HepG2 (cell line): Measurements from ENCODE around the gene CLBA1. TPM values are rescaled to one million over a fixed set of nuclear protein-coding genes. Genes with fewer than 3 reads are reported as not detected.

Experiments used
- ATAC-seq: fragments of 200-7000 bp; cut with Tn5 transposase; 3 replicates; pipeline ENCODE4 v1.9.1; 2020; ENCODE audit warnings: mild to moderate bottlenecking, moderate library complexity
- BruUV-seq: library from RNA; stranded (reverse); fragments of 400-500 nt; replicated peaks from 2 replicates; lab custom pipeline; 2021; lab: Mats Ljungman, UMichigan
- CTCF ChIA-PET: fragments of 300-600 bp; formaldehyde crosslinking; extraction: SDS; loops from one replicate; lab custom pipeline; 2021; ENCODE audit warnings: low total read pairs, inconsistent platforms, low intra/inter-chr PET ratio; lab: Yijun Ruan, JAX
- POLR2A ChIA-PET: fragments of 350-600 bp; sonication (Branson Sonifier 250); formaldehyde crosslinking; loops from one replicate; lab custom pipeline; 2020; ENCODE audit warnings: antibody characterized with exemption, inconsistent platforms; lab: Yijun Ruan, JAX
- DNase-seq: peaks from one replicate; pipeline ENCODE4 v3.0.0-alpha.2; 2015; ENCODE audit warnings: low spot score
- FAIRE-seq: peaks from 3 replicates; lab custom pipeline; 2011; peaks lifted over from hg19 to GRCh38; lab: Jason Lieb, UNC
- H2AFZ ChIP-seq: one replicate; pipeline ENCODE4 v1.6.1; 2011; ENCODE audit warnings: low read length, inconsistent platforms
- H3K27ac ChIP-seq: fragments of 300-600 bp; 3 replicates; pipeline ENCODE4 v1.8.0; 2011; ENCODE audit warnings: mixed run types, mild to moderate bottlenecking, mixed read lengths, low read length, inconsistent platforms; ENCODE audit not compliant: insufficient read depth; ENCODE audit errors: extremely low read length
- H3K27me3 ChIP-seq, 2 experiments: fragments of 200-600 bp in 1 of 2; 2 replicates in 1 of 2; 3 replicates in 1 of 2; pipeline versions ENCODE4 v1.6.0 to v1.8.0; 2011; ENCODE audit warnings: low read length in 2 of 2, mild to moderate bottlenecking in 2 of 2, moderate library complexity in 2 of 2, inconsistent platforms in 1 of 2; ENCODE audit not compliant: insufficient read depth in 2 of 2, control insufficient read depth in 1 of 2
- H3K36me3 ChIP-seq, 2 experiments: fragments of 200-600 bp in 1 of 2; replicated peaks in 1 of 2; 2 replicates in 1 of 2; 3 replicates in 1 of 2; pipeline versions ENCODE4 v1.5.1 to v1.8.0; 2011; ENCODE audit warnings: low read length in 2 of 2, inconsistent platforms in 1 of 2; ENCODE audit not compliant: insufficient read depth in 2 of 2, control insufficient read depth in 1 of 2
- H3K4me1 ChIP-seq: 2 replicates; pipeline ENCODE4 v1.5.1; 2012; ENCODE audit warnings: low read length, inconsistent platforms; ENCODE audit not compliant: insufficient read depth
- H3K4me2 ChIP-seq: 2 replicates; pipeline ENCODE4 v1.6.0; 2011; ENCODE audit warnings: low read depth, low read length, inconsistent platforms
- H3K4me3 ChIP-seq, 3 experiments: fragments of 200-600 bp in 1 of 3; sonication (generic), shearing (Covaris generic) in 1 of 3; replicated peaks in 1 of 3; 2 replicates each; pipeline ENCODE4 v1.5.1; 2011 to 2016; ENCODE audit warnings: low read length in 3 of 3, inconsistent platforms in 2 of 3, low read depth in 2 of 3, mild to moderate bottlenecking in 2 of 3, control low read depth in 1 of 3, mixed read lengths in 1 of 3; ENCODE audit not compliant: insufficient read depth in 1 of 3
- H3K79me2 ChIP-seq: one replicate; pipeline ENCODE4 v1.6.1; 2011; ENCODE audit warnings: low read length, inconsistent platforms; ENCODE audit not compliant: insufficient read depth
- H3K9ac ChIP-seq: 2 replicates; pipeline ENCODE4 v1.6.0; 2011; ENCODE audit warnings: mild to moderate bottlenecking, low read depth, low read length, inconsistent platforms; ENCODE audit not compliant: insufficient read depth
- H3K9me3 ChIP-seq: 2 replicates; pipeline ENCODE4 v1.5.1; 2012; ENCODE audit warnings: mild to moderate bottlenecking, low read length
- H4K20me1 ChIP-seq: 2 replicates; pipeline ENCODE4 v1.6.0; 2011; ENCODE audit warnings: inconsistent platforms, mild to moderate bottlenecking, low read length, moderate library complexity; ENCODE audit not compliant: insufficient read depth
- CREB3 ChIP-seq: sonication (generic); formaldehyde crosslinking; IDR thresholded peaks from 2 replicates; pipeline ENCODE4 v1.5.0; 2020; ENCODE audit warnings: missing genetic modification reagents
- HNRNPL ChIP-seq: fragments of 200-400 bp; formaldehyde crosslinking; IDR thresholded peaks from 2 replicates; pipeline ENCODE4 v1.6.1; 2017; ENCODE audit warnings: mild to moderate bottlenecking, low read depth, low read length
- TRIM24 ChIP-seq: sonication (generic); formaldehyde crosslinking; IDR thresholded peaks from 2 replicates; pipeline ENCODE4 v1.8.0; 2022; ENCODE audit warnings: mild to moderate bottlenecking, missing genetic modification reagents
- ZBTB20 ChIP-seq: sonication (generic); formaldehyde crosslinking; IDR thresholded peaks from 2 replicates; pipeline ENCODE4 v1.8.1; 2023; ENCODE audit warnings: missing genetic modification reagents, low read depth, mild to moderate bottlenecking, borderline replicate concordance
- ZFP82 ChIP-seq: sonication (generic); formaldehyde crosslinking; IDR thresholded peaks from 2 replicates; pipeline ENCODE4 v1.5.1; 2020; ENCODE audit warnings: mild to moderate bottlenecking, missing genetic modification reagents, borderline replicate concordance
- ZNF556 ChIP-seq: sonication (generic); formaldehyde crosslinking; IDR thresholded peaks from 2 replicates; pipeline ENCODE4 v1.4.0; 2020; ENCODE audit warnings: mild to moderate bottlenecking, missing genetic modification reagents, borderline replicate concordance
- ZNF687 ChIP-seq: sonication (generic); formaldehyde crosslinking; IDR thresholded peaks from 2 replicates; pipeline ENCODE4 v1.5.1; 2020; ENCODE audit warnings: mild to moderate bottlenecking, missing genetic modification reagents, moderate library complexity
- WGBS: methylation state at CpG from one replicate; pipeline ENCODE4 v1.1.6; 2017; ENCODE audit warnings: low lambda C conversion rate; 5-methylcytosine and 5-hydroxymethylcytosine counted together
- in situ Hi-C: cut with HindIII; loops from 2 replicates; pipeline ENCODE4 v1.10.0; 2017; ENCODE audit warnings: low pct_unique_long_range_greater_than_20kb; ENCODE audit not compliant: extremely low pct_ligation_motif_present
- intact Hi-C: fragments of 100-400 bp; cut with micrococcal nuclease; formaldehyde crosslinking; loops from one replicate; pipeline ENCODE4 v1.10.0; 2022; ENCODE audit not compliant: unreplicated experiment
- polyA plus RNA-seq, 8 experiments: library from polyadenylated mRNA; depleted of rRNA in 3 of 8; stranded (reverse) in 7 of 8; unstranded in 1 of 8; fragments of >200 nt; fragmentation: Illumina TruSeq in 4 of 8; extraction: Trizol in 4 of 8; gene quantifications; 2 replicates each; pipeline versions ENCODE4 v1.2.1 to v1.2.3, GENCODE V29; 2011 to 2016; ENCODE audit warnings: low read depth in 4 of 8, missing spikeins in 1 of 8, mixed read lengths in 1 of 8; ENCODE audit not compliant: insufficient read depth in 1 of 8
- total RNA-seq, 5 experiments: library from RNA; depleted of rRNA; stranded (reverse); fragments of >200 nt; fragmentation: Illumina TruSeq; extraction: Trizol; gene quantifications; 2 replicates each; pipeline ENCODE4 v1.2.3, GENCODE V29; 2016; ENCODE audit warnings: low read depth in 1 of 5
- TF ChIP-seq, protein P1 (sequence below): sonication (generic); formaldehyde crosslinking; IDR thresholded peaks from 2 replicates; pipeline ENCODE4 v1.4.0; 2020; ENCODE audit warnings: missing genetic modification reagents, borderline replicate concordance

CLBA1 gene
- total and polyA plus RNA-seq, 2 of the 13 experiments (the other 11 are each of a cell fraction or from before 2014, with no cell fraction given): 1.2 to 1.4 TPM

DNA sequence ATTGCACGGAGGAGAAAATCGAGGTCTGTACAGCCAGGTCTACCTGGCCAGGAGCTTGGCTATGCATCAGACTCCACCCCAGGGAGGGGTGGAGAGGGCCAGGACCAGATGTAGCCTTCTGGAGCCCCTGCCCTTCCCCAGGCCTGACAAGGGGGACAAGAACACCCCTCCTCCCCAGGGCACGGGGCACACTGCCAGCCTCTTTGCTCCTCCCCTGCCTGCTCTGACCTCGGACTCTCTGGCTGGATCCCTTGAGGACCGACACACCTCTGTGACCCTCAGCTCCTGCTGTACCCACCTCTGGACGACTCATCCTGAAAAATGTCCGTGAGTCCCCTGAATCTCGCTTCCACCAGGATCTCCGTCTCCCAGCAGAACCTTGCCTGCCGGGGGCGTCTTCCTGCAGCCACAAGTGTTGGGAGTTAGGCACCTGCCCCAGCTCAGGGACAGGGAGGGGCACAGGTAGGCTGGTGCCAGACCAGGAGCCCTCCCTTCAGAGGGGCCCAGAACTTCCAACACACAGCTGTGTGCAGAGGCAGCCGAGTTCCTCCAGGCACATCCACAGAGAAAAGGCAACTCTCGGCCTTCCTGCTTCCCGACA lies 29.2 kb upstream of the CLBA1 start (continued):
- TF ChIP-seq, protein P1, sequence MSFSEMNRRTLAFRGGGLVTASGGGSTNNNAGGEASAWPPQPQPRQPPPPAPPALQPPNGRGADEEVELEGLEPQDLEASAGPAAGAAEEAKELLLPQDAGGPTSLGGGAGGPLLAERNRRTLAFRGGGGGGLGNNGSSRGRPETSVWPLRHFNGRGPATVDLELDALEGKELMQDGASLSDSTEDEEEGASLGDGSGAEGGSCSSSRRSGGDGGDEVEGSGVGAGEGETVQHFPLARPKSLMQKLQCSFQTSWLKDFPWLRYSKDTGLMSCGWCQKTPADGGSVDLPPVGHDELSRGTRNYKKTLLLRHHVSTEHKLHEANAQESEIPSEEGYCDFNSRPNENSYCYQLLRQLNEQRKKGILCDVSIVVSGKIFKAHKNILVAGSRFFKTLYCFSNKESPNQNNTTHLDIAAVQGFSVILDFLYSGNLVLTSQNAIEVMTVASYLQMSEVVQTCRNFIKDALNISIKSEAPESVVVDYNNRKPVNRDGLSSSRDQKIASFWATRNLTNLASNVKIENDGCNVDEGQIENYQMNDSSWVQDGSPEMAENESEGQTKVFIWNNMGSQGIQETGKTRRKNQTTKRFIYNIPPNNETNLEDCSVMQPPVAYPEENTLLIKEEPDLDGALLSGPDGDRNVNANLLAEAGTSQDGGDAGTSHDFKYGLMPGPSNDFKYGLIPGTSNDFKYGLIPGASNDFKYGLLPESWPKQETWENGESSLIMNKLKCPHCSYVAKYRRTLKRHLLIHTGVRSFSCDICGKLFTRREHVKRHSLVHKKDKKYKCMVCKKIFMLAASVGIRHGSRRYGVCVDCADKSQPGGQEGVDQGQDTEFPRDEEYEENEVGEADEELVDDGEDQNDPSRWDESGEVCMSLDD (CRISPR knock-in tag): no peak
- TF ChIP-seq ZBTB20 (CRISPR knock-in tag): no peak

DNA sequence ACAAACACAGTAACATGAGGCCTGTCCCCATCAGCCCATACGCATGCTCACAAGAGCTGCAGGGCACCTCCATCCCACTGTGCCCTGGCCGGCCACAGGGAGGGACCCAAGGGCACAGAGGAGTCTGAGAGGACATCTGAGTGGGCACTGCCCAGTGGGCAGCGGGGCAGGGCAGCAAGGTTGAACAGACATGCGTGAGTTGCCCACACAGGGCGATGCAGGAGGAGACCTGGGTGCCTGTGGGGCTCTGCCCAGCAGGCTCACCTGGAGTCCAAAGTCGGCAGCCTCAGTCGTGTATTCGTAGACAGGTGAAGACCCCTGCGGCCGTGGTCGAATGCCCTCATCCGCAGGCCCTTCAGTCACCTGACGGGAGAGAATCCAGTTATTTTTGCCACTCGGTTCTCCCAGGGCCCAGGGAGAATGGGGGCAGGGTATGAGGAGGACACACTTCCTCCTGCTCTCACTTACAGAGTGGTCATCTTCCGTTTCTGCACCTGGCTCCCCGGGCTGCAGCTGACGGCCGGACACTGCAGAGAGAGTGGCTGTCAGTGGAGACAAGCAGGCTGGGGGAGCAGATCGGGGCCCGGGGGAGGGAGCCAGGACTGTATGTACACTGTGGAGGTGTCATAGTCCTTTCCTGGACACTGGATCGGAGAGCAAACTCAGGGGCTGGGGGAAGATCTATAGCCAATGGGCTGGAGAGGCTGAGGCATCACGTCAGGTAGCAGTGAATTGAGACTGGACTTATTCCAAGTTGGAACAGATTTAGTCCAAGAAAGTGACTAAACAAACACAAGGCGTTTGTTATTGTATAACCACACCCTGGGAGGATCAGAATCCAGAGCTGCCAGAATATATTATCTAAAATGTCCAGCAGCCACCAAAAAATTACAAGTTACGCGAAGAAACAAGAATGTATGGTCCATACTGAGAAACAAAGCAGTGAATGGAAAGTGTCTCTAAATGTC lies 28.2 kb upstream of the CLBA1 start:
- TF ChIP-seq TRIM24 (CRISPR knock-in tag): no peak
- TF ChIP-seq CREB3 (CRISPR knock-in tag): no peak
- TF ChIP-seq ZNF556: no peak
- 0 out of 2 replicates have a peak, but pooled peaks have one; percentile 9 for TF ChIP-seq ZNF687
- TF ChIP-seq HNRNPL: 0 out of 2 replicates have a peak, but pooled peaks have one; percentile 27
- TF ChIP-seq ZFP82: no peak
- TF ChIP-seq, all 625 proteins: peak for 2
- ATAC-seq: peak; percentile 48
- Histone ChIP-seq H3K36me3 (no peaks in the 10 kb centered on the region), H3K9ac (no peak overlapping the region), H3K4me3 (no peak overlapping the region), H3K4me1 (no peaks in the 10 kb centered on the region), H3K27ac (no peak overlapping the region), H3K79me2 (no peaks in the 10 kb centered on the region), H3K9me3 (no peaks in the 10 kb centered on the region), H3K4me2 (no peak overlapping the region), H3K27me3 (peaks cover 4 to 55% of the 10 kb centered on the region in 2 experiments; a peak in 4 of 5 replicates), H2AFZ (no peak overlapping the region), H4K20me1 (no peaks in the 10 kb centered on the region)
- no peak for DNase-seq
- intact Hi-C loops (no loop called here), in situ Hi-C loops (no loop called here)
- FAIRE-seq: no peak
- 23% methylated on average over 12 of the region's 25 CpGs for WGBS
- ChIA-PET CTCF (no interaction called here), POLR2A (no interaction called here)
- BruUV-seq: no TSS peak
